ENCODE results near the gene ARSK.
A peak's percentile ranks its signal among the peaks of the same experiment; 100 is the strongest.

Gene ARSK

GRCh38 chr5:95549030-95549429 is 5.9 kb upstream of the ARSK start:
- Histone ChIP-seq H3K27me3 (ENCODE audit: insufficient read depth, low read depth, severe bottlenecking) (no peaks in the 10 kb centered on the region), H3K36me3 (peaks cover 45% of the 10 kb centered on the region), H3K9me3 (ENCODE audit: severe bottlenecking) (no peaks in the 10 kb centered on the region), H3K27ac (no peak overlapping the region), H3K4me3 (ENCODE audit: low read depth, low read length) (no peak overlapping the region)
- no peak for TF ChIP-seq CTCF (IDR thresholded peaks at IDR 0.05; ENCODE audit: low read depth, low read length)
- DNase-seq = no peak

- no peak for TF ChIP-seq CTCF (IDR thresholded peaks at IDR 0.05; ENCODE audit: low read depth, low read length)
- Histone ChIP-seq H3K36me3 (peaks cover 19% of the 10 kb centered on the region), H3K9me3 (ENCODE audit: severe bottlenecking) (no peaks in the 10 kb centered on the region), H3K27me3 (ENCODE audit: insufficient read depth, low read depth, severe bottlenecking) (no peaks in the 10 kb centered on the region), H3K4me3 (ENCODE audit: low read depth, low read length) (peak overlapping the region; percentile 82), H3K27ac (peak overlapping the region; percentile 82)
- no peak for DNase-seq
Measured at GRCh38 chr5:95554331-95554646, 612 bp upstream of the ARSK start.

GRCh38 chr5:95555553-95555952 is 652 bp downstream of the ARSK start:
- Histone ChIP-seq H3K36me3 (peaks cover 10% of the 10 kb centered on the region), H3K9me3 (ENCODE audit: severe bottlenecking) (no peaks in the 10 kb centered on the region), H3K4me3 (ENCODE audit: low read depth, low read length) (peak overlapping the region; percentile 82), H3K27me3 (ENCODE audit: insufficient read depth, low read depth, severe bottlenecking) (no peaks in the 10 kb centered on the region), H3K27ac (peak overlapping the region; percentile 82)
- no peak for TF ChIP-seq CTCF (IDR thresholded peaks at IDR 0.05; ENCODE audit: low read depth, low read length)
- no peak for DNase-seq

GRCh38 chr5:95557841-95558240 is 2.9 kb downstream of the ARSK start:
- Histone ChIP-seq H3K27me3 (ENCODE audit: insufficient read depth, low read depth, severe bottlenecking) (no peaks in the 10 kb centered on the region), H3K27ac (no peak overlapping the region), H3K9me3 (ENCODE audit: severe bottlenecking) (no peaks in the 10 kb centered on the region), H3K4me3 (ENCODE audit: low read depth, low read length) (no peak overlapping the region), H3K36me3 (peaks cover 5% of the 10 kb centered on the region; the same call in 1 of the 2 replicates)
- DNase-seq = no peak
- TF ChIP-seq CTCF (IDR thresholded peaks at IDR 0.05; ENCODE audit: low read depth, low read length) = no peak

GRCh38 chr5:95562282-95562681 is 7.4 kb downstream of the ARSK start:
- no peak overlapping the region for H3K4me3 ChIP-seq (ENCODE audit: low read depth, low read length)
- no peak for DNase-seq
- H3K36me3 ChIP-seq = no peaks in the 10 kb centered on the region; the same call in 1 of the 2 replicates
- H3K9me3 ChIP-seq (ENCODE audit: severe bottlenecking) = no peaks in the 10 kb centered on the region
- no peak overlapping the region for H3K27ac ChIP-seq
- H3K27me3 ChIP-seq (ENCODE audit: insufficient read depth, low read depth, severe bottlenecking) = no peaks in the 10 kb centered on the region
- TF ChIP-seq CTCF (IDR thresholded peaks at IDR 0.05; ENCODE audit: low read depth, low read length) = no peak

- Histone ChIP-seq H3K27me3 (ENCODE audit: insufficient read depth, low read depth, severe bottlenecking) (no peaks in the 10 kb centered on the region), H3K4me3 (ENCODE audit: low read depth, low read length) (no peak overlapping the region), H3K36me3 (no peaks in the 10 kb centered on the region; the same call in 1 of the 2 replicates), H3K27ac (no peak overlapping the region), H3K9me3 (ENCODE audit: severe bottlenecking) (no peaks in the 10 kb centered on the region)
- DNase-seq = no peak
- TF ChIP-seq CTCF (IDR thresholded peaks at IDR 0.05; ENCODE audit: low read depth, low read length) = no peak
Measured at GRCh38 chr5:95563367-95563766, 8.5 kb downstream of the ARSK start.

Measured in WERI-Rb-1 (cell line).